Keratinocyte (primary cell): Measurements from ENCODE around the gene POR. TPM values are rescaled to one million over a fixed set of nuclear protein-coding genes. Genes with fewer than 3 reads are reported as not detected.
"Not testable (repeated sequence)": the region's sequence is repeated elsewhere in the genome, so short reads cannot be mapped to it uniquely, and the experiment has no call there.

ENCODE experiments used
- DNase-seq: peaks from one replicate; pipeline ENCODE4 v3.0.0-alpha.2; 2011; ENCODE audit warnings: low read depth, missing footprints, low spot score
- FAIRE-seq: peaks from 2 replicates; lab custom pipeline; 2011; peaks lifted over from hg19 to GRCh38; lab: Jason Lieb, UNC
- H2AFZ ChIP-seq: 2 replicates; pipeline ENCODE4 v1.6.0; 2012; ENCODE audit warnings: low read length, control low read depth, inconsistent platforms; ENCODE audit not compliant: control insufficient read depth
- H3K27ac ChIP-seq: 2 replicates; pipeline ENCODE4 v1.5.1; 2011; ENCODE audit warnings: low read length; ENCODE audit not compliant: control insufficient read depth, insufficient read depth
- H3K27me3 ChIP-seq: 3 replicates; pipeline ENCODE4 v1.6.0; 2011; ENCODE audit warnings: low read length; ENCODE audit not compliant: control insufficient read depth, insufficient read depth; ENCODE audit errors: extremely low read depth
- H3K36me3 ChIP-seq, 2 experiments: 2 replicates in 1 of 2; 3 replicates in 1 of 2; pipeline ENCODE4 v1.5.1; 2011; ENCODE audit warnings: low read length in 2 of 2, mild to moderate bottlenecking in 1 of 2; ENCODE audit not compliant: control insufficient read depth in 2 of 2, insufficient read depth in 2 of 2; ENCODE audit errors: extremely low read depth in 1 of 2
- H3K4me1 ChIP-seq: 3 replicates; pipeline ENCODE4 v1.5.1; 2011; ENCODE audit warnings: low read length; ENCODE audit not compliant: control insufficient read depth, insufficient read depth; ENCODE audit errors: extremely low read depth
- H3K4me2 ChIP-seq: 3 replicates; pipeline ENCODE4 v1.6.0; 2011; ENCODE audit warnings: low read depth, low read length; ENCODE audit not compliant: control insufficient read depth, insufficient read depth; ENCODE audit errors: extremely low read depth
- H3K4me3 ChIP-seq, 3 experiments: fragments of 200-600 bp in 1 of 3; sonication (generic) in 1 of 3; 2 replicates in 2 of 3; 3 replicates in 1 of 3; pipeline ENCODE4 v1.5.1; 2011 to 2016; ENCODE audit warnings: low read length in 3 of 3, mild to moderate bottlenecking in 3 of 3, control low read depth in 2 of 3, inconsistent platforms in 1 of 3, low read depth in 1 of 3, mixed read lengths in 1 of 3, mixed run types in 1 of 3, moderate library complexity in 1 of 3; ENCODE audit not compliant: control insufficient read depth in 2 of 3, insufficient read depth in 2 of 3; ENCODE audit errors: extremely low read depth in 1 of 3
- H3K79me2 ChIP-seq: 2 replicates; pipeline ENCODE4 v1.6.0; 2012; ENCODE audit warnings: low read length; ENCODE audit not compliant: control insufficient read depth, insufficient read depth
- H3K9ac ChIP-seq: 3 replicates; pipeline ENCODE4 v1.6.0; 2011; ENCODE audit warnings: low read length; ENCODE audit not compliant: control insufficient read depth, insufficient read depth; ENCODE audit errors: extremely low read depth
- H3K9me1 ChIP-seq: 3 replicates; pipeline ENCODE4 v1.6.0; 2011; ENCODE audit warnings: low read length; ENCODE audit not compliant: control insufficient read depth, insufficient read depth; ENCODE audit errors: extremely low read depth
- H3K9me3 ChIP-seq: 2 replicates; pipeline ENCODE4 v1.5.1; 2012; ENCODE audit warnings: low read depth, low read length; ENCODE audit not compliant: control insufficient read depth
- H4K20me1 ChIP-seq: 3 replicates; pipeline ENCODE4 v1.6.0; 2011; ENCODE audit warnings: low read length; ENCODE audit not compliant: control insufficient read depth, insufficient read depth; ENCODE audit errors: extremely low read depth
- CTCF ChIP-seq, 3 experiments: IDR thresholded peaks in 1 of 3; conservative IDR thresholded peaks in 1 of 3; optimal IDR thresholded peaks in 1 of 3; 2 replicates in 2 of 3; 3 replicates in 1 of 3; pipeline versions ENCODE3 to v1.5.1; 2011; ENCODE audit warnings: low read length in 3 of 3, mild to moderate bottlenecking in 3 of 3, moderate library complexity in 2 of 3, control low read depth in 1 of 3, inconsistent platforms in 1 of 3; ENCODE audit not compliant: insufficient read depth in 2 of 3; ENCODE audit errors: extremely low read depth in 1 of 3
- EZH2 ChIP-seq: IDR thresholded peaks from one replicate; pipeline ENCODE4 v1.6.1; 2012; ENCODE audit warnings: inconsistent platforms, mild to moderate bottlenecking, low read length, moderate library complexity
- dilution Hi-C: fragments of 300-500 bp; cut with MboI; formaldehyde crosslinking; loops from one replicate; pipeline ENCODE4 v1.7.0; 2020; ENCODE audit warnings: low sequenced_read_pairs; ENCODE audit not compliant: extremely low pct_ligation_motif_present
- polyA plus RNA-seq, 5 experiments: library from polyadenylated mRNA; depleted of rRNA in 3 of 5; stranded (reverse) in 3 of 5; stranded (forward) in 1 of 5; unstranded in 1 of 5; fragments of >200 nt; gene quantifications; 1 replicate in 1 of 5; 2 replicates in 3 of 5; 3 replicates in 1 of 5; pipeline versions ENCODE4 v1.2.1 to v1.2.3, GENCODE V29; 2011 to 2012; ENCODE audit warnings: missing spikeins in 2 of 5, low read depth in 1 of 5, low replicate concordance in 1 of 5

POR gene
- polyA plus RNA-seq, 1 donor (not counting 4 experiments of a cell fraction or from before 2014, with no cell fraction given) = 28.6 TPM

- H3K9ac ChIP-seq = no peak overlapping the region
- H3K4me2 ChIP-seq = no peak overlapping the region
- no peaks in the 10 kb centered on the region for H3K27me3 ChIP-seq
- no peaks in the 10 kb centered on the region for H3K9me1 ChIP-seq
- FAIRE-seq = no peak
- H3K36me3 ChIP-seq = no peaks in the 10 kb centered on the region
- TF ChIP-seq CTCF (optimal IDR thresholded peaks at IDR 0.05 in 1 of 3, IDR thresholded peaks at IDR 0.05 in 1 of 3, conservative IDR thresholded peaks at IDR 0.05 in 1 of 3; ENCODE audit: extremely low read depth in 1 of 3, insufficient read depth in 2 of 3, low read length in 3 of 3) = no peak
- TF ChIP-seq EZH2 = no peak
- DNase-seq = no peak
- no peak overlapping the region for H3K27ac ChIP-seq
- no peaks in the 10 kb centered on the region for H4K20me1 ChIP-seq
- H3K4me3 ChIP-seq = no peak overlapping the region
- H3K4me1 ChIP-seq = peaks cover 17% of the 10 kb centered on the region
- H3K79me2 ChIP-seq = no peaks in the 10 kb centered on the region
- H2AFZ ChIP-seq = no peak overlapping the region
- H3K9me3 ChIP-seq = no peaks in the 10 kb centered on the region
- dilution Hi-C loops = no loop called here
Observed at GRCh38 chr7:75909521-75910132, 5.3 kb upstream of the POR start.

- H3K9me3 ChIP-seq, H2AFZ ChIP-seq, H3K4me2 ChIP-seq, H3K79me2 ChIP-seq, DNase-seq, H3K27me3 ChIP-seq, H4K20me1 ChIP-seq, FAIRE-seq, H3K27ac ChIP-seq, H3K9ac ChIP-seq, dilution Hi-C loops, H3K9me1 ChIP-seq, H3K36me3 ChIP-seq, H3K4me3 ChIP-seq: not testable (repeated sequence)
- H3K4me1 ChIP-seq = peaks cover 13% of the 10 kb centered on the region
Observed at GRCh38 chr7:75911186-75911585, 3.8 kb upstream of the POR start.

DNA sequence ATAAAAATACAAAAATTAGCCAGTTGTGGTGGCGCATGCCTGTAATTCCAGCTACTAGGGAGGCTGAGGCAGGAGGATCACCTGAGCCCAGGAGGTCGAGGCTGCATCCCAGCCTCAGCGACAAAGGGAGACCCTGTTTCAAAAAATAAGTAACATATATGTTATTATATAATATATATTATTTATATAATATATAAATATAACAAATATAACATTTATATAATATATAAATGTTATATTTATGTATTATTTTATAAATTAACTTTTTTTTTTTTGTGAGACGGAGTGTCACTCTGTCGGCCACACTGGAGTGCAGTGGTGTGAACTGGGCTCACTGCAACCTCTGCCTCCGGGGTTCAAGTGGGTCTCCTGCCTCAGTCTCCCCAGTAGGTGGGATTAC lies 1.5 kb upstream of the POR start:
- Histone ChIP-seq H3K9me1 (no peaks in the 10 kb centered on the region), H3K36me3 (no peaks in the 10 kb centered on the region), H2AFZ (no peak overlapping the region), H3K27ac (no peak overlapping the region), H3K9ac (no peak overlapping the region), H4K20me1 (peaks cover 2% of the 10 kb centered on the region), H3K27me3 (no peaks in the 10 kb centered on the region), H3K4me2 (no peak overlapping the region), H3K4me1 (peaks cover 13% of the 10 kb centered on the region), H3K9me3 (no peaks in the 10 kb centered on the region), H3K4me3 (no peak overlapping the region), H3K79me2 (peaks cover 22% of the 10 kb centered on the region)
- dilution Hi-C loops = no loop called here
- TF ChIP-seq CTCF (optimal IDR thresholded peaks at IDR 0.05 in 1 of 3, IDR thresholded peaks at IDR 0.05 in 1 of 3, conservative IDR thresholded peaks at IDR 0.05 in 1 of 3; ENCODE audit: extremely low read depth in 1 of 3, insufficient read depth in 2 of 3, low read length in 3 of 3) = no peak
- no peak for TF ChIP-seq EZH2
- FAIRE-seq (no peak), DNase-seq (no peak)
